Upper lobe of left lung (tissue), 4 donors: Measurements from ENCODE around the gene RIPOR2.

Source experiments
- CTCF ChIP-seq, 6 experiments: fragments of 450-650 bp in 4 of 6; fragments of 200-600 bp in 2 of 6; sonication (generic) in 2 of 6; IDR thresholded peaks; one replicate each; pipeline ENCODE4 v1.5.1; 2016 to 2019; ENCODE audit warnings: antibody characterized with exemption in 6 of 6
- POLR2A ChIP-seq, 4 donors: fragments of 450-650 bp; IDR thresholded peaks; one replicate each; pipeline ENCODE4 v1.5.1; 2016 to 2017; ENCODE audit warnings: antibody characterized with exemption in 4 of 4, mild to moderate bottlenecking in 2 of 4

GRCh38 chr6:24827970-24828369 lies 107.8 kb downstream of the RIPOR2 start:
- TF ChIP-seq CTCF (IDR thresholded peaks at IDR 0.05) (no peak), POLR2A (IDR thresholded peaks at IDR 0.05) (no peak)
